IMR-90 (cell line): Measurements from ENCODE around the gene GLP2R. TPM values are rescaled to one million over a fixed set of nuclear protein-coding genes. Genes with fewer than 3 reads are reported as not detected.
"Not testable (repeated sequence)": the region's sequence is repeated elsewhere in the genome, so short reads cannot be mapped to it uniquely, and the experiment has no call there.

Experiments
- ATAC-seq: fragments of 200-7000 bp; cut with Tn5 transposase; 2 replicates; pipeline ENCODE4 v1.9.1; 2020; ENCODE audit warnings: low read depth, mild to moderate bottlenecking, moderate library complexity
- BruUV-seq: library from RNA; stranded (reverse); fragments of 400-500 nt; replicated peaks from 2 replicates; lab custom pipeline; 2021; lab: Mats Ljungman, UMichigan
- CTCF ChIA-PET: fragments of 300-600 bp; formaldehyde crosslinking; extraction: SDS; loops from one replicate; lab custom pipeline; 2021; ENCODE audit warnings: antibody characterized with exemption; lab: Yijun Ruan, JAX
- POLR2A ChIA-PET: fragments of 300-600 bp; sonication (Branson Sonifier 250); formaldehyde crosslinking; loops from one replicate; lab custom pipeline; 2022; ENCODE audit warnings: antibody characterized with exemption; ENCODE audit not compliant: unreplicated experiment; lab: Charles Lee
- DNase-seq: peaks from one replicate; pipeline ENCODE4 v3.0.0; 2013
- H2AFZ ChIP-seq: replicated peaks from 2 replicates; pipeline ENCODE3; 2013; ENCODE audit warnings: low read length, mild to moderate bottlenecking; ENCODE audit not compliant: poor library complexity
- H2AK5ac ChIP-seq: 2 replicates; pipeline ENCODE4 v1.6.1; 2013; ENCODE audit warnings: low read depth, low read length, inconsistent platforms
- H2AK9ac ChIP-seq: replicated peaks from 2 replicates; pipeline ENCODE3; 2013; ENCODE audit warnings: mild to moderate bottlenecking, low read depth, low read length, moderate library complexity; ENCODE audit not compliant: poor library complexity
- H2BK120ac ChIP-seq: 2 replicates; pipeline ENCODE4 v1.6.1; 2013; ENCODE audit warnings: low read depth, low read length, inconsistent platforms
- H2BK15ac ChIP-seq: 3 replicates; pipeline ENCODE4 v1.6.1; 2013; ENCODE audit warnings: low read depth, low read length, inconsistent platforms
- H2BK20ac ChIP-seq: 2 replicates; pipeline ENCODE4 v1.6.1; 2013; ENCODE audit warnings: low read depth, mild to moderate bottlenecking, inconsistent platforms, low read length, moderate library complexity
- H2BK5ac ChIP-seq: 2 replicates; pipeline ENCODE4 v1.6.1; 2013; ENCODE audit warnings: mild to moderate bottlenecking, low read depth, low read length, inconsistent platforms; ENCODE audit not compliant: poor library complexity, severe bottlenecking
- H3K14ac ChIP-seq: replicated peaks from 2 replicates; pipeline ENCODE4 v1.6.1; 2013; ENCODE audit warnings: low read depth, low read length, inconsistent platforms
- H3K18ac ChIP-seq: 2 replicates; pipeline ENCODE4 v1.6.1; 2013; ENCODE audit warnings: low read depth, low read length, control low read depth
- H3K23ac ChIP-seq: 2 replicates; pipeline ENCODE4 v1.6.1; 2013; ENCODE audit warnings: low read depth, low read length, inconsistent platforms
- H3K27ac ChIP-seq: 2 replicates; pipeline ENCODE4 v1.5.1; 2013; ENCODE audit warnings: mild to moderate bottlenecking, control low read depth, low read length; ENCODE audit not compliant: insufficient read depth
- H3K27me3 ChIP-seq: 2 replicates; pipeline ENCODE4 v1.6.1; 2013; ENCODE audit warnings: low read length; ENCODE audit not compliant: control insufficient read depth, insufficient read depth
- H3K36me3 ChIP-seq: 2 replicates; pipeline ENCODE4 v1.6.1; 2013; ENCODE audit warnings: low read length, mixed read lengths; ENCODE audit not compliant: control insufficient read depth, insufficient read depth
- H3K4ac ChIP-seq: 2 replicates; pipeline ENCODE4 v1.6.1; 2013; ENCODE audit warnings: low read depth, low read length, inconsistent platforms
- H3K4me1 ChIP-seq: 2 replicates; pipeline ENCODE4 v1.6.1; 2013; ENCODE audit warnings: low read length, mixed read lengths; ENCODE audit not compliant: control insufficient read depth, insufficient read depth
- H3K4me2 ChIP-seq: 2 replicates; pipeline ENCODE4 v1.6.1; 2013; ENCODE audit warnings: low read depth, mild to moderate bottlenecking, control low read depth, low read length, moderate library complexity
- H3K4me3 ChIP-seq: 2 replicates; pipeline ENCODE4 v1.5.1; 2013; ENCODE audit warnings: low read depth, mild to moderate bottlenecking, control low read depth, low read length, moderate library complexity; ENCODE audit not compliant: insufficient read depth
- H3K56ac ChIP-seq: 2 replicates; pipeline ENCODE4 v1.6.1; 2013; ENCODE audit warnings: low read length, inconsistent platforms; ENCODE audit not compliant: insufficient read depth; ENCODE audit errors: extremely low read depth
- H3K79me1 ChIP-seq, 2 experiments: 2 replicates each; pipeline ENCODE4 v1.6.1; 2013; ENCODE audit warnings: low read length in 2 of 2, inconsistent platforms in 1 of 2, low read depth in 1 of 2
- H3K9ac ChIP-seq: 2 replicates; pipeline ENCODE4 v1.6.1; 2013; ENCODE audit warnings: low read depth, low read length, control low read depth
- H3K9me1 ChIP-seq: 2 replicates; pipeline ENCODE4 v1.6.1; 2013; ENCODE audit warnings: low read length, inconsistent platforms; ENCODE audit not compliant: insufficient read depth
- H3K9me3 ChIP-seq: 2 replicates; pipeline ENCODE4 v1.6.1; 2013; ENCODE audit warnings: low read length; ENCODE audit not compliant: control insufficient read depth, insufficient read depth
- H4K20me1 ChIP-seq: 2 replicates; pipeline ENCODE4 v1.6.1; 2013; ENCODE audit warnings: low read length, inconsistent platforms; ENCODE audit not compliant: insufficient read depth
- H4K5ac ChIP-seq: 2 replicates; pipeline ENCODE4 v1.6.1; 2013; ENCODE audit warnings: mild to moderate bottlenecking, low read depth, low read length, control low read depth
- H4K8ac ChIP-seq, 2 experiments: 2 replicates each; pipeline ENCODE4 v1.6.1; 2013; ENCODE audit warnings: low read depth in 2 of 2, low read length in 2 of 2, control low read depth in 1 of 2, inconsistent platforms in 1 of 2
- H4K91ac ChIP-seq: 2 replicates; pipeline ENCODE4 v1.6.1; 2013; ENCODE audit warnings: low read depth, low read length, inconsistent platforms; ENCODE audit not compliant: insufficient read depth
- WGBS, 2 experiments: methylation state at CpG; one replicate each; pipeline versions ENCODE4 v1.1.5 to v1.1.7; 2013; ENCODE audit warnings: missing lambda C conversion rate in 2 of 2; ENCODE audit not compliant: insufficient read length in 1 of 2; ENCODE audit errors: extremely low coverage in 2 of 2; 5-methylcytosine and 5-hydroxymethylcytosine counted together
- dilution Hi-C: fragments of 300-500 bp; cut with HindIII; formaldehyde crosslinking; loops from one replicate; pipeline ENCODE4 v1.14.3; 2018; ENCODE audit warnings: low sequenced_read_pairs; ENCODE audit not compliant: unreplicated experiment
- in situ Hi-C: fragments of 300-500 bp; cut with MboI; formaldehyde crosslinking; loops from 3 replicates; pipeline ENCODE4 v1.14.3; 2019; ENCODE audit warnings: low sequenced_read_pairs, inconsistent platforms, mixed read lengths
- intact Hi-C: fragments of 100-400 bp; cut with micrococcal nuclease; formaldehyde crosslinking; loops from 2 replicates; pipeline ENCODE4 v1.10.0; 2022
- polyA plus RNA-seq, 3 experiments: library from polyadenylated mRNA; depleted of rRNA; stranded (reverse); fragments of >200 nt; gene quantifications; 2 replicates each; pipeline ENCODE4 v1.2.3, GENCODE V29; 2012; ENCODE audit warnings: low replicate concordance in 1 of 3
- total RNA-seq: library from RNA; depleted of rRNA; stranded (reverse); fragments of >200 nt; gene quantifications from 2 replicates; pipeline ENCODE4 v1.2.3, GENCODE V29; 2012

Gene GLP2R
- total and polyA plus RNA-seq, 2 of the 4 experiments (the other 2 are of a cell fraction), result 0.07 TPM; not detected in 1

DNA sequence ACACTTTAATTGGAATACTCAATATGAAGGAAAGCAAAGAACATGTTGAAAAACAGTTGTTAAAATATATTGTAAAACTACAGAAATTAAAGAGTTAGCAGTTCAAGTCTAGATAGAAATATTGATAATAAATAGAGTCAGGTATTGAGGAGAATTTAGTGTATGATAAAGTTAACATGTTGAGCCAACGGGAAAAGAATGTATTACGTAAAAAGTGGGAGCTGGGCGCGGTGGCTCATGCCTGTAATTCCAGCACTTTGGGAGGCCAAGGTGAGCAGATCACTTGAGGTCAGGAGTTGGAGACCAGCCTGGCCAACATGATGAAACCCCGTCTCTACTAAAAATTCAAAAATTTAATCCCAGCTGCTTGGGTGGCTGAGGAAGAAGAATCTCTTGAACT lies 42.3 kb upstream of the GLP2R start:
- H4K5ac ChIP-seq, H2BK120ac ChIP-seq, dilution Hi-C loops, H2BK20ac ChIP-seq, H3K9me1 ChIP-seq, H3K4me2 ChIP-seq, H3K27ac ChIP-seq, H3K4me1 ChIP-seq, H3K23ac ChIP-seq, H3K9ac ChIP-seq, H4K91ac ChIP-seq, H3K4ac ChIP-seq, H3K9me3 ChIP-seq, H3K27me3 ChIP-seq, H4K8ac ChIP-seq, POLR2A ChIA-PET, H2AK9ac ChIP-seq, ATAC-seq, H2BK15ac ChIP-seq, H3K18ac ChIP-seq, intact Hi-C loops, DNase-seq, H3K79me1 ChIP-seq, H3K36me3 ChIP-seq, H3K56ac ChIP-seq, H3K14ac ChIP-seq, H2AK5ac ChIP-seq, H2AFZ ChIP-seq, BruUV-seq, H2BK5ac ChIP-seq, CTCF ChIA-PET, H4K20me1 ChIP-seq, H3K4me3 ChIP-seq: not testable (repeated sequence)
- in situ Hi-C loops, result loop anchor here (10.0 kb wide), 1 partner anchor 59 kb away; no protein-coding TSS in a partner anchor
- 90 to 100% methylated on average over 1 to 2 of the region's 5 CpGs for WGBS, 2 experiments
